ENCODE data around the gene C10orf143.
"Not testable (repeated sequence)": the region's sequence is repeated elsewhere in the genome, so short reads cannot be mapped to it uniquely, and the experiment has no call there.

Gene C10orf143

GRCh38 chr10:130025811-130026485 lies 84.7 kb downstream of the C10orf143 start:
- Histone ChIP-seq H3K9ac (ENCODE audit: low read depth in 1 of 2, low read length in 2 of 2) (no peak overlapping the region), H3K9me3 (ENCODE audit: control insufficient read depth in 2 of 2, low read length in 2 of 2) (no peaks in the 10 kb centered on the region)

GRCh38 chr10:130025326-130025725 lies 85.3 kb downstream of the C10orf143 start:
- Histone ChIP-seq H3K9ac (ENCODE audit: low read depth in 1 of 2, low read length in 2 of 2) (no peak overlapping the region), H3K27me3 (ENCODE audit: control insufficient read depth in 2 of 2, insufficient read depth in 2 of 2, low read length in 2 of 2) (no peaks in the 10 kb centered on the region), H3K4me1 (ENCODE audit: control insufficient read depth in 2 of 2, insufficient read depth in 2 of 2, low read length in 2 of 2) (no peaks in the 10 kb centered on the region), H3K9me3 (ENCODE audit: control insufficient read depth in 2 of 2, low read length in 2 of 2) (no peaks in the 10 kb centered on the region), H3K36me3 (ENCODE audit: control insufficient read depth in 2 of 2, insufficient read depth in 2 of 2, low read length in 2 of 2) (no peaks in the 10 kb centered on the region), H3K4me3 (ENCODE audit: low read length in 2 of 2) (no peak overlapping the region), H3K27ac (ENCODE audit: low read depth in 2 of 2, low read length in 2 of 2) (no peak overlapping the region)

More at GRCh38 chr10:130025811-130026485, 84.7 kb downstream of the C10orf143 start:
- Histone ChIP-seq H3K4me3 (ENCODE audit: low read length in 2 of 2) (no peak overlapping the region), H3K27me3 (ENCODE audit: control insufficient read depth in 2 of 2, insufficient read depth in 2 of 2, low read length in 2 of 2) (no peaks in the 10 kb centered on the region), H3K36me3 (ENCODE audit: control insufficient read depth in 2 of 2, insufficient read depth in 2 of 2, low read length in 2 of 2) (no peaks in the 10 kb centered on the region), H3K4me1 (ENCODE audit: control insufficient read depth in 2 of 2, insufficient read depth in 2 of 2, low read length in 2 of 2) (no peaks in the 10 kb centered on the region), H3K27ac (ENCODE audit: low read depth in 2 of 2, low read length in 2 of 2) (no peak overlapping the region)

GRCh38 chr10:130024779-130025325 lies 85.8 kb downstream of the C10orf143 start:
- Histone ChIP-seq H3K4me3 (ENCODE audit: low read length in 2 of 2) (no peak overlapping the region), H3K36me3 (ENCODE audit: control insufficient read depth in 2 of 2, insufficient read depth in 2 of 2, low read length in 2 of 2) (no peaks in the 10 kb centered on the region), H3K27me3 (ENCODE audit: control insufficient read depth in 2 of 2, insufficient read depth in 2 of 2, low read length in 2 of 2) (no peaks in the 10 kb centered on the region), H3K9ac (ENCODE audit: low read depth in 1 of 2, low read length in 2 of 2) (no peak overlapping the region), H3K4me1 (ENCODE audit: control insufficient read depth in 2 of 2, insufficient read depth in 2 of 2, low read length in 2 of 2) (no peaks in the 10 kb centered on the region), H3K9me3 (ENCODE audit: control insufficient read depth in 2 of 2, low read length in 2 of 2) (no peaks in the 10 kb centered on the region), H3K27ac (ENCODE audit: low read depth in 2 of 2, low read length in 2 of 2) (no peak overlapping the region)

GRCh38 chr10:130024326-130024725 lies 86.3 kb downstream of the C10orf143 start:
- H3K27me3 ChIP-seq (ENCODE audit: control insufficient read depth in 2 of 2, insufficient read depth in 2 of 2, low read length in 2 of 2); H3K9ac ChIP-seq (ENCODE audit: low read depth in 1 of 2, low read length in 2 of 2); H3K36me3 ChIP-seq (ENCODE audit: control insufficient read depth in 2 of 2, insufficient read depth in 2 of 2, low read length in 2 of 2); H3K9me3 ChIP-seq (ENCODE audit: control insufficient read depth in 2 of 2, low read length in 2 of 2); H3K4me1 ChIP-seq (ENCODE audit: control insufficient read depth in 2 of 2, insufficient read depth in 2 of 2, low read length in 2 of 2); H3K4me3 ChIP-seq (ENCODE audit: low read length in 2 of 2); H3K27ac ChIP-seq (ENCODE audit: low read depth in 2 of 2, low read length in 2 of 2): not testable (repeated sequence)

GRCh38 chr10:130023454-130024230 lies 87.0 kb downstream of the C10orf143 start:
- H3K4me1 ChIP-seq (ENCODE audit: control insufficient read depth in 2 of 2, insufficient read depth in 2 of 2, low read length in 2 of 2): no peaks in the 10 kb centered on the region
- no peaks in the 10 kb centered on the region for H3K9me3 ChIP-seq (ENCODE audit: control insufficient read depth in 2 of 2, low read length in 2 of 2)
- no peak overlapping the region for H3K27ac ChIP-seq (ENCODE audit: low read depth in 2 of 2, low read length in 2 of 2)
- no peak overlapping the region for H3K9ac ChIP-seq (ENCODE audit: low read depth in 1 of 2, low read length in 2 of 2)
- H3K4me3 ChIP-seq (ENCODE audit: low read length in 2 of 2): no peak overlapping the region
- no peaks in the 10 kb centered on the region for H3K36me3 ChIP-seq (ENCODE audit: control insufficient read depth in 2 of 2, insufficient read depth in 2 of 2, low read length in 2 of 2)
- no peaks in the 10 kb centered on the region for H3K27me3 ChIP-seq (ENCODE audit: control insufficient read depth in 2 of 2, insufficient read depth in 2 of 2, low read length in 2 of 2)

- Histone ChIP-seq H3K4me1 (ENCODE audit: control insufficient read depth in 2 of 2, insufficient read depth in 2 of 2, low read length in 2 of 2) (no peaks in the 10 kb centered on the region), H3K9me3 (ENCODE audit: control insufficient read depth in 2 of 2, low read length in 2 of 2) (no peaks in the 10 kb centered on the region), H3K36me3 (ENCODE audit: control insufficient read depth in 2 of 2, insufficient read depth in 2 of 2, low read length in 2 of 2) (no peaks in the 10 kb centered on the region), H3K9ac (ENCODE audit: low read depth in 1 of 2, low read length in 2 of 2) (no peak overlapping the region), H3K4me3 (ENCODE audit: low read length in 2 of 2) (no peak overlapping the region), H3K27me3 (ENCODE audit: control insufficient read depth in 2 of 2, insufficient read depth in 2 of 2, low read length in 2 of 2) (no peaks in the 10 kb centered on the region), H3K27ac (ENCODE audit: low read depth in 2 of 2, low read length in 2 of 2) (no peak overlapping the region)
Measured at GRCh38 chr10:130022511-130023299, 87.9 kb downstream of the C10orf143 start.

GRCh38 chr10:130022086-130022485 lies 88.5 kb downstream of the C10orf143 start:
- no peaks in the 10 kb centered on the region for H3K4me1 ChIP-seq (ENCODE audit: control insufficient read depth in 2 of 2, insufficient read depth in 2 of 2, low read length in 2 of 2)
- no peak overlapping the region for H3K4me3 ChIP-seq (ENCODE audit: low read length in 2 of 2)
- H3K9me3 ChIP-seq (ENCODE audit: control insufficient read depth in 2 of 2, low read length in 2 of 2): no peaks in the 10 kb centered on the region
- H3K36me3 ChIP-seq (ENCODE audit: control insufficient read depth in 2 of 2, insufficient read depth in 2 of 2, low read length in 2 of 2): no peaks in the 10 kb centered on the region
- H3K9ac ChIP-seq (ENCODE audit: low read depth in 1 of 2, low read length in 2 of 2): no peak overlapping the region
- H3K27ac ChIP-seq (ENCODE audit: low read depth in 2 of 2, low read length in 2 of 2): no peak overlapping the region
- no peaks in the 10 kb centered on the region for H3K27me3 ChIP-seq (ENCODE audit: control insufficient read depth in 2 of 2, insufficient read depth in 2 of 2, low read length in 2 of 2)

- Histone ChIP-seq H3K27me3 (ENCODE audit: control insufficient read depth in 2 of 2, insufficient read depth in 2 of 2, low read length in 2 of 2) (no peaks in the 10 kb centered on the region), H3K9me3 (ENCODE audit: control insufficient read depth in 2 of 2, low read length in 2 of 2) (no peaks in the 10 kb centered on the region), H3K4me1 (ENCODE audit: control insufficient read depth in 2 of 2, insufficient read depth in 2 of 2, low read length in 2 of 2) (no peaks in the 10 kb centered on the region), H3K27ac (ENCODE audit: low read depth in 2 of 2, low read length in 2 of 2) (no peak overlapping the region), H3K9ac (ENCODE audit: low read depth in 1 of 2, low read length in 2 of 2) (no peak overlapping the region), H3K4me3 (ENCODE audit: low read length in 2 of 2) (no peak overlapping the region), H3K36me3 (ENCODE audit: control insufficient read depth in 2 of 2, insufficient read depth in 2 of 2, low read length in 2 of 2) (no peaks in the 10 kb centered on the region)
Measured at GRCh38 chr10:130021383-130021950, 89.2 kb downstream of the C10orf143 start.

GRCh38 chr10:130020651-130021382 lies 89.8 kb downstream of the C10orf143 start:
- no peak overlapping the region for H3K4me3 ChIP-seq (ENCODE audit: low read length in 2 of 2)

More at GRCh38 chr10:130020651-130021382, 89.8 kb downstream of the C10orf143 start:
- H3K27ac ChIP-seq (ENCODE audit: low read depth in 2 of 2, low read length in 2 of 2): no peak overlapping the region
- no peaks in the 10 kb centered on the region for H3K9me3 ChIP-seq (ENCODE audit: control insufficient read depth in 2 of 2, low read length in 2 of 2)
- H3K36me3 ChIP-seq (ENCODE audit: control insufficient read depth in 2 of 2, insufficient read depth in 2 of 2, low read length in 2 of 2): no peaks in the 10 kb centered on the region
- no peaks in the 10 kb centered on the region for H3K27me3 ChIP-seq (ENCODE audit: control insufficient read depth in 2 of 2, insufficient read depth in 2 of 2, low read length in 2 of 2)
- no peaks in the 10 kb centered on the region for H3K4me1 ChIP-seq (ENCODE audit: control insufficient read depth in 2 of 2, insufficient read depth in 2 of 2, low read length in 2 of 2)
- no peak overlapping the region for H3K9ac ChIP-seq (ENCODE audit: low read depth in 1 of 2, low read length in 2 of 2)

All from mucosa of rectum (tissue), 2 donors.